Natural killer cell (primary cell): ENCODE data around the gene TMEM52B. TPM values are rescaled to one million over a fixed set of nuclear protein-coding genes. Genes with fewer than 3 reads are reported as not detected.

Experiments used
- ATAC-seq, 3 donors: fragments of 150-1000 bp in 2 of 3; fragments of 200-7000 bp in 1 of 3; cut with Tn5 transposase; 1 replicate in 1 of 3; 2 replicates in 2 of 3; pipeline ENCODE4 v1.10.0; 2021; ENCODE audit warnings: mild to moderate bottlenecking in 2 of 3, moderate library complexity in 2 of 3
- DNase-seq, 2 donors: peaks; one replicate each; pipeline versions ENCODE4 v3.0.0 to v3.0.0-alpha.2; 2013 to 2021; ENCODE audit warnings: mixed read lengths in 1 of 2
- H3K27ac ChIP-seq: one replicate; pipeline ENCODE4 v1.5.1; 2013; ENCODE audit warnings: mild to moderate bottlenecking, low read length
- H3K27me3 ChIP-seq: one replicate; pipeline ENCODE4 v1.6.1; 2013; ENCODE audit warnings: low read length; ENCODE audit not compliant: control insufficient read depth, insufficient read depth
- H3K36me3 ChIP-seq: one replicate; pipeline ENCODE4 v1.6.1; 2013; ENCODE audit warnings: low read length; ENCODE audit not compliant: control insufficient read depth, insufficient read depth
- H3K4me1 ChIP-seq: one replicate; pipeline ENCODE4 v1.6.1; 2013; ENCODE audit warnings: low read length; ENCODE audit not compliant: control insufficient read depth, insufficient read depth
- H3K4me3 ChIP-seq: one replicate; pipeline ENCODE4 v1.5.1; 2013; ENCODE audit warnings: low read length
- H3K9me3 ChIP-seq: one replicate; pipeline ENCODE4 v1.6.1; 2013; ENCODE audit warnings: low read length; ENCODE audit not compliant: control insufficient read depth, insufficient read depth
- H3K27ac Mint-ChIP-seq, 2 donors: one replicate each; pipeline ENCODE4 v1.8.0; 2022; ENCODE audit warnings: mild to moderate bottlenecking in 2 of 2, mixed read lengths in 2 of 2, moderate library complexity in 1 of 2
- H3K27me3 Mint-ChIP-seq, 2 donors: one replicate each; pipeline ENCODE4 v1.8.0; 2022; ENCODE audit warnings: low read depth in 2 of 2, mixed read lengths in 2 of 2
- H3K36me3 Mint-ChIP-seq: one replicate; pipeline ENCODE4 v1.8.0; 2022; ENCODE audit warnings: mixed read lengths
- H3K4me1 Mint-ChIP-seq, 2 donors: one replicate each; pipeline ENCODE4 v1.8.0; 2022; ENCODE audit warnings: mixed read lengths in 2 of 2
- H3K4me3 Mint-ChIP-seq: one replicate; pipeline ENCODE4 v1.8.0; 2022; ENCODE audit warnings: mild to moderate bottlenecking, moderate library complexity, mixed read lengths
- H3K9me3 Mint-ChIP-seq, 2 donors: one replicate each; pipeline ENCODE4 v1.8.0; 2022; ENCODE audit warnings: mixed read lengths in 2 of 2
- CTCF ChIP-seq: fragments of 200-600 bp; IDR thresholded peaks from one replicate; pipeline ENCODE4 v1.8.0; 2022; ENCODE audit warnings: antibody characterized with exemption
- WGBS: methylation state at CpG from one replicate; pipeline ENCODE4 v1.1.7; 2013; ENCODE audit warnings: missing lambda C conversion rate; ENCODE audit not compliant: insufficient coverage; 5-methylcytosine and 5-hydroxymethylcytosine counted together
- intact Hi-C: fragments of 100-400 bp; cut with micrococcal nuclease; formaldehyde crosslinking; loops from one replicate; pipeline ENCODE4 v1.14.2; 2022
- total RNA-seq, 4 donors: library from RNA; stranded (reverse); fragments of 120-200 nt in 1 of 4; gene quantifications; one replicate each; pipeline versions ENCODE4 v1.2.3 to v1.2.4, GENCODE V29; 2013 to 2022

The TMEM52B gene
- 1 to 10 TPM in 1 of 3 donors, not detected in 2; 1.5 TPM for total RNA-seq
- 0.02 TPM for total RNA-seq (2013)

- Mint-ChIP-seq H3K36me3 (no peaks in the 10 kb centered on the region), H3K4me1 (no peaks in the 10 kb centered on the region), H3K27me3 (peaks cover 15 to 31% of the 10 kb centered on the region in 2 donors), H3K9me3 (no peaks in the 10 kb centered on the region), H3K27ac (no peak within 1 kb of the TSS), H3K4me3 (no peak within 1 kb of the TSS)
- no peak for TF ChIP-seq CTCF
- Histone ChIP-seq H3K9me3 (no peaks in the 10 kb centered on the region), H3K4me1 (no peaks in the 10 kb centered on the region), H3K36me3 (no peaks in the 10 kb centered on the region), H3K4me3 (no peak within 1 kb of the TSS), H3K27ac (no peak within 1 kb of the TSS), H3K27me3 (no peaks in the 10 kb centered on the region)
- 98% methylated on average over 3 of the region's 4 CpGs for WGBS
- no peak for ATAC-seq
- intact Hi-C loops, result no loop called here
- DNase-seq, result no peak
Measured at GRCh38 chr12:10178821-10179220, at the start of gene TMEM52B. TMEM52B (plus strand) TSS chr12:10179032; CDS start chr12:10179575, 543 bp downstream.

GRCh38 chr12:10130042-10130441, 48.8 kb upstream of the TMEM52B start, which contains the start of gene CLEC7A:
CLEC7A (minus strand) TSS chr12:10130199; CDS start chr12:10130082, 117 bp downstream.
- no peak for ATAC-seq
- intact Hi-C loops, result no loop called here

GRCh38 chr12:10131111-10131690, 47.6 kb upstream of the TMEM52B start:
- Histone ChIP-seq H3K27me3 (no peaks in the 10 kb centered on the region), H3K4me3 (no peak overlapping the region), H3K4me1 (peaks cover 3% of the 10 kb centered on the region), H3K27ac (no peak overlapping the region), H3K36me3 (no peaks in the 10 kb centered on the region), H3K9me3 (no peaks in the 10 kb centered on the region)
- no peak for ATAC-seq
- no peak for DNase-seq
- Mint-ChIP-seq H3K27ac (no peak overlapping the region), H3K4me1 (peaks cover 4% of the 10 kb centered on the region in 2 donors), H3K27me3 (peaks cover 0 to 11% of the 10 kb centered on the region in 2 donors), H3K9me3 (no peaks in the 10 kb centered on the region), H3K36me3 (no peaks in the 10 kb centered on the region), H3K4me3 (no peak overlapping the region)
- TF ChIP-seq CTCF, result no peak
- intact Hi-C loops, result no loop called here
- 79% methylated on average over 2 of the region's 2 CpGs for WGBS

More at GRCh38 chr12:10130042-10130441, 48.8 kb upstream of the TMEM52B start, which contains the start of gene CLEC7A:
- 8% methylated on average over 1 of the region's 1 CpG for WGBS
- Histone ChIP-seq H3K27ac (peak within 1 kb of the TSS; percentile 52), H3K4me1 (peaks cover 3% of the 10 kb centered on the region), H3K36me3 (no peaks in the 10 kb centered on the region), H3K9me3 (no peaks in the 10 kb centered on the region), H3K4me3 (peak within 1 kb of the TSS; percentile 17), H3K27me3 (no peaks in the 10 kb centered on the region)
- Mint-ChIP-seq H3K27ac (no peak within 1 kb of the TSS), H3K27me3 (peaks cover 0 to 11% of the 10 kb centered on the region in 2 donors), H3K4me1 (peaks cover 4% of the 10 kb centered on the region in 2 donors), H3K36me3 (no peaks in the 10 kb centered on the region), H3K9me3 (no peaks in the 10 kb centered on the region), H3K4me3 (no peak within 1 kb of the TSS)
- peak in 1 of 2 donors; percentile 24 for DNase-seq
- no peak for TF ChIP-seq CTCF
